Activated naive CD8-positive, alpha-beta T cell treated with anti-CD3 and anti-CD28 coated beads, Interleukin-2, amount 50 U/mL, for 16 hours (primary cell): ENCODE results near the gene RARRES2.

ENCODE experiments used
- DNase-seq: peaks from one replicate; pipeline ENCODE4 v3.0.0-alpha.2; 2020; ENCODE audit warnings: low read depth, low spot score

Gene RARRES2

GRCh38 chr7:150377196-150377595 lies 35.8 kb upstream of the RARRES2 start:
- no peak for DNase-seq

- DNase-seq = no peak
Measured at GRCh38 chr7:150376560-150376959, 35.1 kb upstream of the RARRES2 start.

- peak; percentile 41 for DNase-seq
Measured at GRCh38 chr7:150375662-150376521, 34.5 kb upstream of the RARRES2 start.

- no peak for DNase-seq
Measured at GRCh38 chr7:150374472-150374871, 33.0 kb upstream of the RARRES2 start.

GRCh38 chr7:150374026-150374425 lies 32.6 kb upstream of the RARRES2 start:
- no peak for DNase-seq

DNA sequence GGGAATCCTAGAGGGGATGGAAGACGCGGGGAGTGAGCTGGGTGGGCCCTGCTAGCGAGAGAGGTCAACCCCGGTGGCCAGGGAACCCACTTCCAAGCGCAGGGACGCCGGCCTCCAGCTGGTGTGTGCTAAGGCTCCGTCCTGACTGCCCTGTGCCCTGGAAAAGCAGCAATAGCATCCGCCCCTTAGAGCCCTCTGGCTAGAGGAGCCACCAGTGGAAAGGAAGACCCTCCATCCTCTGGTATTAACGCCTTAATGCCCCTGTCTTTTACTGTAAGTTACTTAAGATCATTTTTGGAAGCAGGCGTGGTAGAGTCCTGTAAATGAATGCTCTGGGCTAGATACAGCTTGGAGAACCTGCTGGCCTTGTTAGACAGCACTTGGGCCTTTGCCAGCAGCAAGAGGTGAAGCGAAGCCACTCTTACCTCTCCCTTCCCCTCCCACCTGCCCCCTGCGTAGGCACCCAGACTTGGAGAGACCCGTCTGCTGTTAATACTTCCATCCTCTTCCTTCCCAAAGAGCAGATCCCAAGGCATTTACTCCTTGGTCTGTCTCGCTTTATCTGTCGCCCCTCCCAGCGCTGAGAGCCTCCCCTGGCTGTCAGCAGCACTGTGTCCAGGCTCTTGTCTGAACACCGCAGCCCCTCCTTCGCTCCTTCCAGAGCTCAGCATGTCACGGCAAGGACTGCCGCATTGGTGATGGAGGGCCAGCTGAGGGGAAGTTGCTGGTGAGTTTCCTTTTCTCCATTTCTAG lies 31.8 kb upstream of the RARRES2 start:
- no peak for DNase-seq

DNA sequence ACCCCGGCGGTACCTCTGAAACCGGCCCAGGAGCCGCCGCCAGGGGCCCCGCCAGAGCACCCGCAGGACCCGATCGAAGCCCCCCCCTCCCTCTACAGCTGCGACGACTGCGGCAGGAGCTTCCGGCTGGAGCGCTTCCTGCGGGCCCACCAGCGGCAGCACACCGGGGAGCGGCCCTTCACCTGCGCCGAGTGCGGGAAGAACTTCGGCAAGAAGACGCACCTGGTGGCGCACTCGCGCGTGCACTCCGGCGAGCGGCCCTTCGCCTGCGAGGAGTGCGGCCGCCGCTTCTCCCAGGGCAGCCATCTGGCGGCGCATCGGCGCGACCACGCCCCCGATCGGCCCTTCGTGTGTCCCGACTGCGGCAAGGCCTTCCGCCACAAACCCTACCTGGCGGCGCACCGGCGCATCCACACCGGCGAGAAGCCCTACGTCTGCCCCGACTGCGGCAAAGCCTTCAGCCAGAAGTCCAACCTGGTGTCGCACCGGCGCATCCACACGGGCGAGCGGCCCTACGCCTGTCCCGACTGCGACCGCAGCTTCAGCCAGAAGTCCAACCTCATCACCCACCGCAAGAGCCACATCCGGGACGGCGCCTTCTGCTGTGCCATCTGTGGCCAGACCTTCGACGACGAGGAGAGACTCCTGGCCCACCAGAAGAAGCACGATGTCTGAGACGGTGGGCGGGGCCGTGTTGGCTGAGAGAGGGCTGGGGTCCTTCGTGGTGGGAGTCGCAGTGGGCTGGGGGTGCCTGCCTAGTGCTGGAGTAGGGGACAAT lies 31.0 kb upstream of the RARRES2 start:
- no peak for DNase-seq

DNA sequence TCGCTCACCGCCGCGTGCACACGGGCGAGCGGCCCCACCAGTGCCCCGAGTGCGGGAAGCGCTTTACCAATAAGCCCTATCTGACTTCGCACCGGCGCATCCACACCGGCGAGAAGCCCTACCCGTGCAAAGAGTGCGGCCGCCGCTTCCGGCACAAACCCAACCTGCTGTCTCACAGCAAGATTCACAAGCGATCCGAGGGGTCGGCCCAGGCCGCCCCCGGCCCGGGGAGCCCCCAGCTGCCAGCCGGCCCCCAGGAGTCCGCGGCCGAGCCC lies 30.5 kb upstream of the RARRES2 start:
- no peak for DNase-seq

DNA sequence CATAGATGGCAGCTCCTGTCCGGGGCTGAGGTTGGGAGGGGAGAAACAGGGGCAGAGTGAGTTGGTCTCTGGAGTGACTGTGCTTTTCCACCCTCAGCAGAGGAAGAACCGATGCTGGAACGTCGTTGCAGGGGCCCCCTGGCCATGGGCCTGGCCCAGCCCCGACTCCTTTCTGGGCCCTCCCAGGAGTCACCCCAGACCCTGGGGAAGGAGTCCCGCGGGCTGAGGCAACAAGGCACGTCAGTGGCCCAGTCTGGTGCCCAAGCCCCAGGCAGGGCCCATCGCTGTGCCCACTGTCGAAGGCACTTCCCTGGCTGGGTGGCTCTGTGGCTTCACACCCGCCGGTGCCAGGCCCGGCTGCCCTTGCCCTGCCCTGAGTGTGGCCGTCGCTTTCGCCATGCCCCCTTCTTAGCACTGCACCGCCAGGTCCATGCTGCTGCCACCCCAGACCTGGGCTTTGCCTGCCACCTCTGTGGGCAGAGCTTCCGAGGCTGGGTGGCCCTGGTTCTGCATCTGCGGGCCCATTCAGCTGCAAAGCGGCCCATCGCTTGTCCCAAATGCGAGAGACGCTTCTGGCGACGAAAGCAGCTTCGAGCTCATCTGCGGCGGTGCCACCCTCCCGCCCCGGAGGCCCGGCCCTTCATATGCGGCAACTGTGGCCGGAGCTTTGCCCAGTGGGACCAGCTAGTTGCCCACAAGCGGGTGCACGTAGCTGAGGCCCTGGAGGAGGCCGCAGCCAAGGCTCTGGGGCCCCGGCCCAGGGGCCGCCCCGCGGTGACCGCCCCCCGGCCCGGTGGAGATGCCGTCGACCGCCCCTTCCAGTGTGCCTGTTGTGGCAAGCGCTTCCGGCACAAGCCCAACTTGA lies 29.9 kb upstream of the RARRES2 start:
- DNase-seq = no peak

DNA sequence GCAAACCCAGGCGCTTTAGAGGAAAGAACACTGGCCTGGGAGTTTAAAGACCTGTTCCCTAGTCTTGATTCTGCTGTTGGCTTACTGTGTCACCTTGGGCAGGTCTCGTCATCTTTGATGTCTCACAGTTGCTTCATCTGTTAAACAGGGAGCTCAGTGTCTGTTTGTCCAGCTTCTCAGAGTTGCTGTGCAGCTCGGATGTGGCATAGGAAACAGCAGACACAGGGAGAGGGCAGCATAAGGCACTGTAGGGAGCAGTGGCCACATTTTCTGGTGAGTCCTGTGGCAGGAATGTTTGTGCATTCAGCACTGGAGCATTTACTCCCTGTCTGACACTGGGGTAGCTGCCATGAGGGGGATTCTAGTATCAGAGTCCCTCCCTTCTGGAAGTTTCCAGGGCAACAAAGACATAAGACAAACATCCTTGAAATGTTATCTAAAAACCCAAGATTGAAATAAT lies 29.2 kb upstream of the RARRES2 start:
- no peak for DNase-seq

GRCh38 chr7:150369748-150370501 lies 28.5 kb upstream of the RARRES2 start:
- DNase-seq = no peak

GRCh38 chr7:150368884-150369747 lies 27.7 kb upstream of the RARRES2 start:
- DNase-seq = no peak

DNA sequence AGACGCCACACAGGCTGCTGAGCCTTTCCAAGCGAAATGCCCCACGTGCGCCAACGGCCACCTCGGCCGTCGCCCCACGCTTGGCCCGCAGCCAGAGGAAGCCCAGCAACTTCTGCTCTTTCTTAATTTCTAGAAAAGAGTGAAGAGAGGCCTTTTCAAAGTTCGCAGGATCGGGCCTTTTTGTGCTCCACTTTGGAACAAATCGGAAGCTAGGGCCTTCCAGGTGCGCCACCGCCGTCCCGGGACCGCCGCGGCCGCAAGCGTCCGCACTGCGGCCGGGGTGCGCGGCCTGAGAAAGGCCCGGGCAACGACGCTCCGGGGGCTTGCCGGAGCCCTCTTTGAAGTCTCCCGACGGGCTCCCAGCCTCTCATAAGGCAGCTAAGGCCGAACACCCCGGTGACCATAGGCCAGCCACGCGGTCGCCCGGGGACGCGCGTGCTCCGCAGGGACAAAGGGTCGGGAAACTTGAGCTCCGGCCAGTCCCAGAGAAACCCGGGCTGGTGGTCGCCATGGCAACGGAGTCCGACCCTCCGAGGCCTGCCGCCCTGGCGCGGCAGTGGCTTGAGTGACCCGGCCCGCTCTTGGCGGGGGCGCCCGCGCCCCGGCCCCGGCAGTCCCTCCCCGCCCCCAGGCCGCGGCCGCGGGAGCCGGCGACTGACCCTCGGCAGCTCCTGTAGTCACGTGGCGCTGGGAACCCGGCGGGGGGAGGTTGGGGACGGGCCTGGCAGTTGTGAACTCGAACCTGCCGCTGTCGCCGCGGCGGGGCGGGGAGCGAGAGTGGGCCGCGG lies 26.9 kb upstream of the RARRES2 start, which contains the start of gene REPIN1:
REPIN1 (plus strand) TSS at position 727 of the 788 bp plus-strand sequence. CDS start 890 bp downstream, outside the sequence.
- DNase-seq = peak; percentile 66

- DNase-seq = no peak
Measured at GRCh38 chr7:150367677-150368095, 26.3 kb upstream of the RARRES2 start.

DNA sequence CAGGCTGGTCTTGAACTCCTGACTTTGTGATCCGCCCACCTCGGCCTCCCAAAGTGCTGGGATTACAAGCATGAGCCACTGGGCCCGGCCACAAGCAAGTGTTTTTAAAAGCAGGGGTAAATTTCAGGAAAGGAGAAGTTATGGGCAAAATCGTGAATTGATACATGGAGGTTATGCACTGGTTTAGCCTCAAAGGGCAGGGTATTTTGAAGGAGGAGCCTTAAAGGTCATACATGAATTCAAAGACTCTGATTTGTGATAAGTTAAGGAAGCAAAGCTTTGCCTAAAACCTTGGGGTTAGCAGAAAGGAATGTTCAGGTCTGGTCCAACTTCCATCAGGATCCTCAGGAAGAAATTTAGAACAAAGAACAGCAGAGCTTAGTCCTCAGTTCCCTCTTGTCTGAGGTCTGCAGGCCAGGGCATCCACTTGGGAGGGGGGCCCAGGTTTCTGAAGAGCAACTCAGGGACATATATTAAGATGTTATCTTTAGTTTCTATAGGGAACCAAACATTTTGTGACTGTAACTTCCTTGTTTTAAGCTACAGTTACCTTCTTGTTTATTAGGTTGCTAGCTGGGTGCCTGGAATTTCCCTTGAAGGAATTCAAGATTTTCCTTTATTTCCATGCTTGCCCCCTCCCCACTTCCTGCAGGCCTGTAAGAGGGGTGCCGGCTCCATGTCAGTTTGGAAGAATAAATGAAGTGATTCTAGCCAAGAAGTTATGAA lies 24.4 kb upstream of the RARRES2 start:
- DNase-seq = no peak

GRCh38 chr7:150365194-150365593 lies 23.8 kb upstream of the RARRES2 start:
- no peak for DNase-seq

- DNase-seq = no peak
Measured at GRCh38 chr7:150363872-150364271, 22.4 kb upstream of the RARRES2 start.

- DNase-seq = no peak
Measured at GRCh38 chr7:150363370-150363769, 21.9 kb upstream of the RARRES2 start.
